GM18907 (cell line): ENCODE results near the gene GIMAP4.
"Not testable (repeated sequence)": the region's sequence is repeated elsewhere in the genome, so short reads cannot be mapped to it uniquely, and the experiment has no call there.

Source experiments
- ATAC-seq: cut with Tn5 transposase; IDR thresholded peaks from one replicate; pipeline ENCODE4 v1.9.1; 2021; ENCODE audit warnings: mild to moderate bottlenecking, moderate library complexity; ENCODE audit not compliant: unreplicated experiment

GIMAP4 gene

GRCh38 chr7:150567169-150567568 is at the start of gene GIMAP4:
Gene GIMAP4, plus strand, starts transcription at chr7:150567390. Its CDS starts 2,512 bp downstream, at chr7:150569902.
- ATAC-seq: no peak

- no peak for ATAC-seq
These were observed 47.9 kb upstream of the GIMAP4 start for GRCh38 chr7:150519310-150519709.

GRCh38 chr7:150520145-150520544 is 47.0 kb upstream of the GIMAP4 start:
- no peak for ATAC-seq

- ATAC-seq: not testable (repeated sequence)
These were observed 44.3 kb upstream of the GIMAP4 start for GRCh38 chr7:150522931-150523330.

GRCh38 chr7:150524018-150524417 is 43.2 kb upstream of the GIMAP4 start:
- ATAC-seq: no peak

- ATAC-seq: no peak
These were observed 35.5 kb upstream of the GIMAP4 start for GRCh38 chr7:150531704-150532103.

GRCh38 chr7:150538259-150538658 is 28.9 kb upstream of the GIMAP4 start:
- no peak for ATAC-seq

- ATAC-seq: no peak
These were observed 14.0 kb upstream of the GIMAP4 start for GRCh38 chr7:150553163-150553562.

- no peak for ATAC-seq
These were observed 10.6 kb upstream of the GIMAP4 start for GRCh38 chr7:150556521-150557138.

- ATAC-seq: no peak
These were observed 6.7 kb upstream of the GIMAP4 start for GRCh38 chr7:150560486-150560885.

GRCh38 chr7:150562919-150563318 is 4.3 kb upstream of the GIMAP4 start:
- no peak for ATAC-seq

GRCh38 chr7:150564006-150564405 is 3.2 kb upstream of the GIMAP4 start:
- no peak for ATAC-seq

- ATAC-seq: no peak
These were observed 2.6 kb upstream of the GIMAP4 start for GRCh38 chr7:150564566-150564965.

GRCh38 chr7:150565239-150565638 is 2.0 kb upstream of the GIMAP4 start:
- ATAC-seq: no peak

- no peak for ATAC-seq
These were observed 1.1 kb upstream of the GIMAP4 start for GRCh38 chr7:150566123-150566522.

- ATAC-seq: no peak
These were observed 618 bp upstream of the GIMAP4 start for GRCh38 chr7:150566572-150566971.

GRCh38 chr7:150567871-150568301 is 696 bp downstream of the GIMAP4 start:
- ATAC-seq: no peak

- ATAC-seq: no peak
These were observed 1.5 kb downstream of the GIMAP4 start for GRCh38 chr7:150568714-150569113.

- ATAC-seq: no peak
These were observed 2.2 kb downstream of the GIMAP4 start for GRCh38 chr7:150569245-150569955.

GRCh38 chr7:150570556-150571465 is 3.6 kb downstream of the GIMAP4 start:
- no peak for ATAC-seq

- ATAC-seq: no peak
These were observed 5.3 kb downstream of the GIMAP4 start for GRCh38 chr7:150572496-150572895.
